Tibial nerve (tissue), 4 donors: Measurements from ENCODE around the gene CFAP92. TPM values are rescaled to one million over a fixed set of nuclear protein-coding genes. Genes with fewer than 3 reads are reported as not detected.
A peak's percentile ranks its signal among the peaks of the same experiment; 100 is the strongest.

ENCODE experiments used
- DNase-seq, 2 donors: peaks; one replicate each; pipeline ENCODE4 v3.0.0-alpha.2; 2019; ENCODE audit warnings: low spot score in 2 of 2
- H3K27ac ChIP-seq, 4 donors: fragments of 200-600 bp; sonication (generic) in 3 of 4; one replicate each; pipeline ENCODE4 v1.5.1; 2017 to 2019; ENCODE audit warnings: mild to moderate bottlenecking in 1 of 4
- H3K27me3 ChIP-seq, 2 donors: fragments of 200-600 bp; sonication (generic) in 1 of 2; one replicate each; pipeline versions ENCODE4 v1.5.1 to v1.6.0; 2017 to 2019
- H3K36me3 ChIP-seq, 3 donors: fragments of 200-600 bp; sonication (generic); one replicate each; pipeline ENCODE4 v1.5.1; 2018 to 2019
- H3K4me1 ChIP-seq, 4 donors: fragments of 200-600 bp; sonication (generic) in 3 of 4; one replicate each; pipeline ENCODE4 v1.5.1; 2017 to 2019
- H3K4me3 ChIP-seq, 4 donors: fragments of 200-600 bp; sonication (generic) in 3 of 4; one replicate each; pipeline ENCODE4 v1.5.1; 2017 to 2019; ENCODE audit warnings: mild to moderate bottlenecking in 1 of 4, moderate library complexity in 1 of 4
- H3K9me3 ChIP-seq, 4 donors: fragments of 200-600 bp; sonication (generic) in 3 of 4; one replicate each; pipeline ENCODE4 v1.5.1; 2017 to 2019
- EP300 ChIP-seq, 2 donors: sonication (generic); formaldehyde crosslinking; IDR thresholded peaks; one replicate each; pipeline ENCODE4 v1.6.1; 2017; ENCODE audit warnings: antibody characterized with exemption in 2 of 2, mild to moderate bottlenecking in 1 of 2
- POLR2A ChIP-seq, 2 donors: fragments of 450-650 bp; IDR thresholded peaks; one replicate each; pipeline ENCODE4 v1.6.1; 2017; ENCODE audit warnings: antibody characterized with exemption in 2 of 2, mild to moderate bottlenecking in 2 of 2, moderate library complexity in 2 of 2
- WGBS, 2 donors: methylation state at CpG; one replicate each; pipeline ENCODE4 v1.1.5; 2018; 5-methylcytosine and 5-hydroxymethylcytosine counted together
- total RNA-seq, 4 donors: library from RNA; depleted of rRNA; stranded (reverse); fragments of >200 nt; gene quantifications; one replicate each; pipeline ENCODE4 v1.1.0, GENCODE V29; 2016
- TF ChIP-seq, protein P1 (sequence below), 5 experiments: fragments of 200-600 bp in 3 of 5; fragments of 450-650 bp in 2 of 5; sonication (generic) in 3 of 5; IDR thresholded peaks; one replicate each; pipeline ENCODE4 v1.5.1; 2016 to 2019; ENCODE audit warnings: antibody characterized with exemption in 5 of 5, mild to moderate bottlenecking in 3 of 5, moderate library complexity in 2 of 5

The CFAP92 gene
- total RNA-seq, 4 donors from 2014 or later = 0.22 to 0.78 (median 0.63) TPM; not detected in 1

DNA sequence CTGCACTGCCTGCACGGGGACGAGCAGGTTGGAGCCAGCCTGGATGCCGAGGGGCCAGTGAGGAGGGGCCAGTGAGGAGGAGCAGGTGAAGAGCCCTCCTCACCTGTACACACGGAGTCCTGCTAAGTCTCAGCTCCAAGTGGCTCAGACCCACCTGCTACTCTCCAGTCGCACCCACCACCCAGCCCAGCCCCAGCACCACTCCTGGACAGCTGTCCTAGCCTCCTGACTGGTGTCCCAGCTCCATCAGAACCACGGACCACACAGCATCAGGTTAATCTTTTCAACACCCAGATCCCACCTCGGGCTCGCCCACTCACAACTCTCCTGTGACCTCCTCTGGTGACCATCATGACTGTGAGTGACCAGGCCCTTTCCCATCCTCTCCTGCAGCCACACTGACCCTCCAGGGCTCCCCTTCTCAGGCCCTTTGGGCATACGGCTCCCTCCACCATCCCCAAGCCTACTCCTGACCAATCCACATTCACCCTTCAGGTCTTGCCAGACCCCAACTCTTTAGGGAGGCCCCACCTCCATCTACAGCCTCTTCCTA is 21.0 kb upstream of the CFAP92 start:
- H3K27ac ChIP-seq = peak overlapping the region in 2 of 4 donors; percentile 17 to 20
- no peak for DNase-seq
- H3K4me3 ChIP-seq = no peak overlapping the region
- TF ChIP-seq, protein P1, sequence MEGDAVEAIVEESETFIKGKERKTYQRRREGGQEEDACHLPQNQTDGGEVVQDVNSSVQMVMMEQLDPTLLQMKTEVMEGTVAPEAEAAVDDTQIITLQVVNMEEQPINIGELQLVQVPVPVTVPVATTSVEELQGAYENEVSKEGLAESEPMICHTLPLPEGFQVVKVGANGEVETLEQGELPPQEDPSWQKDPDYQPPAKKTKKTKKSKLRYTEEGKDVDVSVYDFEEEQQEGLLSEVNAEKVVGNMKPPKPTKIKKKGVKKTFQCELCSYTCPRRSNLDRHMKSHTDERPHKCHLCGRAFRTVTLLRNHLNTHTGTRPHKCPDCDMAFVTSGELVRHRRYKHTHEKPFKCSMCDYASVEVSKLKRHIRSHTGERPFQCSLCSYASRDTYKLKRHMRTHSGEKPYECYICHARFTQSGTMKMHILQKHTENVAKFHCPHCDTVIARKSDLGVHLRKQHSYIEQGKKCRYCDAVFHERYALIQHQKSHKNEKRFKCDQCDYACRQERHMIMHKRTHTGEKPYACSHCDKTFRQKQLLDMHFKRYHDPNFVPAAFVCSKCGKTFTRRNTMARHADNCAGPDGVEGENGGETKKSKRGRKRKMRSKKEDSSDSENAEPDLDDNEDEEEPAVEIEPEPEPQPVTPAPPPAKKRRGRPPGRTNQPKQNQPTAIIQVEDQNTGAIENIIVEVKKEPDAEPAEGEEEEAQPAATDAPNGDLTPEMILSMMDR (IDR thresholded peaks at IDR 0.05) = no peak
- TF ChIP-seq EP300 (IDR thresholded peaks at IDR 0.05) (no peak), POLR2A (IDR thresholded peaks at IDR 0.05) (no peak)
- 87 to 89% methylated on average over 8 to 9 of the region's 9 CpGs for WGBS, 2 donors
- no peaks in the 10 kb centered on the region for H3K27me3 ChIP-seq
- H3K4me1 ChIP-seq = peaks cover 0 to 16% (median 7%) of the 10 kb centered on the region in 4 donors
- no peaks in the 10 kb centered on the region for H3K9me3 ChIP-seq
- no peaks in the 10 kb centered on the region for H3K36me3 ChIP-seq

DNA sequence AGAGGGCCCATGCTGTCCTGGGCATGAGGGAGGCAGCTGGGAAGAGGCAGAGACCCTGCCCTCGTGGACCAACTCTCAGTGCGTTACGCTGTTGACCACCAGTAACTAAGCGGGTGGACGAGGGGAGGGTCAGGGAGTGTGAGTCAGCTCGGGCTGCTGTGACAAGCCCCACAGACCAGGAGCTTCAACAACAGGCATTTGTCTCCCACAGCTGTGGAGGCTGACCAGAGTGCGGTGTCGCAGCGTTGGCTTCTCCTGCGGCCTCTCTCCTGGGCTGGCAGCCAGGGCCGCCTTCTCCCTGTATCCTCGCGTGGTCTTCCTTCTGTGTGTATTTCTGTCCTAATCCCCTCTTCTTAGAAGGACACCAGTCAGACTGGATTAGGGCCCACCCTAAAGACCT is 20.3 kb upstream of the CFAP92 start:
- Histone ChIP-seq H3K27ac (peak overlapping the region in 3 of 4 donors; percentile 20 to 34 (median 22)), H3K4me1 (peaks cover 0 to 16% (median 7%) of the 10 kb centered on the region in 4 donors), H3K36me3 (no peaks in the 10 kb centered on the region), H3K4me3 (no peak overlapping the region), H3K9me3 (no peaks in the 10 kb centered on the region), H3K27me3 (no peaks in the 10 kb centered on the region)
- TF ChIP-seq EP300 (IDR thresholded peaks at IDR 0.05) (no peak), POLR2A (IDR thresholded peaks at IDR 0.05) (no peak)
- TF ChIP-seq, protein P1 (IDR thresholded peaks at IDR 0.05) = no peak
- 54 to 68% methylated on average over 8 to 12 of the region's 13 CpGs for WGBS, 2 donors
- no peak for DNase-seq

DNA sequence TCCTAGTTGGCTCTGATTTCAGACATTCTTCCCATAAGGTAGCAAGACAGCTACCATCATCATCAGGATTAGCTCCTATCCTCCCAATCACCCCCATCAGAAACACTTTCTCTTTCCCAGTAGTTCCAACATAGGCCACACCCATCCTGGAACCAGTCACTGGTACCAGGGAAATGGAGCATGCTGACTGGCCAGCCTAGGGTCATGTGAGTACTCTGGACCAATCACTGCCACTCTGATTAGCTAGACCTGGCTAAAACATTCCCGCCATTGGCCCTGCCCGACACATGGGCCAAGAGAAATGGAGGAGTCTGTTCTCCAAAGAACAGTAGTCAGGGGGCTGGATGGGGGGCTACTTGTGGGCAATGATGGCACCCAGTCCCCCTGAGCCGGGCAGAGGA is 19.6 kb upstream of the CFAP92 start:
- no peak overlapping the region for H3K4me3 ChIP-seq
- peaks cover 0 to 16% (median 7%) of the 10 kb centered on the region in 4 donors for H3K4me1 ChIP-seq
- no peak for DNase-seq
- H3K27me3 ChIP-seq = no peaks in the 10 kb centered on the region
- no peaks in the 10 kb centered on the region for H3K9me3 ChIP-seq
- 93 to 100% methylated on average over 3 of the region's 3 CpGs for WGBS, 2 donors
- TF ChIP-seq POLR2A (IDR thresholded peaks at IDR 0.05) = no peak
- TF ChIP-seq, protein P1 (IDR thresholded peaks at IDR 0.05) = no peak
- no peak for TF ChIP-seq EP300 (IDR thresholded peaks at IDR 0.05)
- H3K27ac ChIP-seq = peak overlapping the region in 1 of 4 donors; percentile 22
- H3K36me3 ChIP-seq = no peaks in the 10 kb centered on the region

DNA sequence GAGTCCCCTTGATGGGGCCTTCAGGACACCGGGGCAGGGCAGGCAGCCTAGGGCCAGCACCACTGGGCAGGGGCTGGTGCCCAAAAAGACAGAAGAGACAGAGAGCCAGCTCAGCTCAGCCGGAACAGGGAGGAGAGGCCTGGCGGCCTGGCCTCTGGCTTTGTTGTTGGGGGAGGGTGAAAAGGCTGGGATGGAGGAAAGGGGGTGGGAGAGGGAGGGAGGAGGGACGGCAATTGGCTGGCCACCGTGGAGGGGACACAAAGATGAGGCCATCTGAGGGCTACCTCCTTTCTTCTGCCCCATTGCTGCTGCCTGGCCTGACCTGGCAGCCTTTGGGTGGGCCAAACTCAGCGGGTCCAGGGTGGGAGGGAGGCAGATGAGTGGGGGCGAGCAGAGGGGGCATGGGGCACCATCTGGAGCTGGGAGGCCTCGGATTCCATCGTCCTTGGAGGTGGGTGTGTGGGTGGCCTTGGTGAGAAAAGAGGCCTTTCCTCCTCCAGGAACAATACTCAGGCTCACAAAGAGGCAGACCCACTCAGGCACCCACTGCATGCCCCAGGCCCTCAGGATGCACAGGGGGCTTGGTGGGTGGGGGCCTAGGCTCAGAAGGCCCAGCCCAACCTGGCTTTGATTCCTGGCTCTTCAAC is 16.6 kb upstream of the CFAP92 start:
- no peak for DNase-seq
- Histone ChIP-seq H3K4me1 (peaks cover 0 to 11% (median 0%) of the 10 kb centered on the region in 4 donors), H3K27me3 (no peaks in the 10 kb centered on the region), H3K9me3 (no peaks in the 10 kb centered on the region), H3K4me3 (no peak overlapping the region), H3K27ac (no peak overlapping the region), H3K36me3 (no peaks in the 10 kb centered on the region)
- 41 to 43% methylated on average over 8 to 9 of the region's 9 CpGs for WGBS, 2 donors
- TF ChIP-seq EP300 (IDR thresholded peaks at IDR 0.05) (no peak), POLR2A (IDR thresholded peaks at IDR 0.05) (no peak)
- TF ChIP-seq, protein P1 (IDR thresholded peaks at IDR 0.05) = no peak

DNA sequence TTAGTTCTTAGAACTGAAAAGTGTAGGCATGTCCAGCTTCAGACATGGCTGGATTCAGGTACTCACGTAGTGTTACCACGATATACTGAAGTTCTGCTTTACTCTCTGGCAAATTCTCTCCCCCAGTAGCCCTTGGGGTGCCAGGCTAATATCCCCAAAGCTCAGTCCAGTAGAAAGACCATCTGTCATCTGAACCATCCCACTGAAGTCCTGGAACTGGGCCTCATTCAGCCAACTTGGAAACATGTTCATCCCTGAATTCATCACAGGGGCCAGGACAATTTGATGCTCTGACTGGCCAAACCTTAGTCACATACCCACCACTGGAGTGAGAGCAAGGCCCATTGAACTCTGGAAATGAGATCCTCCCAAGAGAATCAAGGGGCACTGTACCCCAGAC is 15.4 kb upstream of the CFAP92 start:
- Histone ChIP-seq H3K9me3 (no peaks in the 10 kb centered on the region), H3K27ac (no peak overlapping the region), H3K4me1 (peaks cover 0 to 9% (median 0%) of the 10 kb centered on the region in 4 donors), H3K27me3 (peaks cover 0 to 9% of the 10 kb centered on the region in 2 donors), H3K4me3 (no peak overlapping the region), H3K36me3 (no peaks in the 10 kb centered on the region)
- TF ChIP-seq POLR2A (IDR thresholded peaks at IDR 0.05) (no peak), EP300 (IDR thresholded peaks at IDR 0.05) (no peak)
- TF ChIP-seq, protein P1 (IDR thresholded peaks at IDR 0.05) = no peak
- DNase-seq = no peak
- WGBS, 2 donors = 95% methylated on average over 2 of the region's 2 CpGs
